GM10248 (cell line): ENCODE measurements around the gene ZBTB7C.

Source experiments
- CTCF ChIA-PET: fragments of 300-600 bp; sonication (Branson Sonifier 250); formaldehyde crosslinking; extraction: SDS; loops from one replicate; lab custom pipeline; 2021; ENCODE audit warnings: antibody characterized with exemption; lab: Yijun Ruan, JAX
- POLR2A ChIA-PET: fragments of 350-650 bp; sonication (Branson Sonifier 250); formaldehyde crosslinking; extraction: SDS; loops from one replicate; lab custom pipeline; 2020; ENCODE audit warnings: antibody characterized with exemption; lab: Yijun Ruan, JAX
- DNase-seq: peaks from one replicate; pipeline ENCODE4 v3.0.0; 2012; ENCODE audit errors: extremely low spot score
- CTCF ChIP-seq: IDR thresholded peaks from 2 replicates; pipeline ENCODE4 v1.5.1; 2012; ENCODE audit warnings: mild to moderate bottlenecking, low read depth; ENCODE audit errors: extremely low read depth, missing control alignments, control extremely low read depth

Gene ZBTB7C

GRCh38 chr18:48065601-48065995, 343.6 kb downstream of the ZBTB7C start:
- ChIA-PET CTCF (no interaction called here), POLR2A (no interaction called here)
- no peak for TF ChIP-seq CTCF
- DNase-seq = no peak

- TF ChIP-seq CTCF = no peak
- DNase-seq = no peak
- ChIA-PET POLR2A (no interaction called here), CTCF (no interaction called here)
These were observed 344.1 kb downstream of the ZBTB7C start for GRCh38 chr18:48064978-48065600.

GRCh38 chr18:48061781-48062570, 347.2 kb downstream of the ZBTB7C start:
- no peak for TF ChIP-seq CTCF
- CTCF ChIA-PET = no interaction called here
- no peak for DNase-seq
- POLR2A ChIA-PET = no interaction called here

- no peak for TF ChIP-seq CTCF
- ChIA-PET CTCF (interaction anchor here (0.8 kb wide), 1 partner anchor 14 kb away, joined by 3 read pairs; no protein-coding TSS in a partner anchor), POLR2A (no interaction called here)
- no peak for DNase-seq
These were observed 348.2 kb downstream of the ZBTB7C start for GRCh38 chr18:48060970-48061369.

GRCh38 chr18:48060346-48060745, 348.8 kb downstream of the ZBTB7C start:
- CTCF ChIA-PET = interaction anchor here (0.8 kb wide), 1 partner anchor 13 kb away, joined by 3 read pairs; no protein-coding TSS in a partner anchor
- DNase-seq = no peak
- POLR2A ChIA-PET = no interaction called here
- TF ChIP-seq CTCF = no peak

GRCh38 chr18:48059455-48060010, 349.6 kb downstream of the ZBTB7C start:
- CTCF ChIA-PET = no interaction called here
- DNase-seq = no peak
- TF ChIP-seq CTCF = no peak
- POLR2A ChIA-PET = no interaction called here
